ENCODE data around the gene SCAANT1. TPM values are rescaled to one million over a fixed set of nuclear protein-coding genes. Genes with fewer than 3 reads are reported as not detected.

SCAANT1 gene
- total RNA-seq, 4 donors from 2014 or later = not detected

DNA sequence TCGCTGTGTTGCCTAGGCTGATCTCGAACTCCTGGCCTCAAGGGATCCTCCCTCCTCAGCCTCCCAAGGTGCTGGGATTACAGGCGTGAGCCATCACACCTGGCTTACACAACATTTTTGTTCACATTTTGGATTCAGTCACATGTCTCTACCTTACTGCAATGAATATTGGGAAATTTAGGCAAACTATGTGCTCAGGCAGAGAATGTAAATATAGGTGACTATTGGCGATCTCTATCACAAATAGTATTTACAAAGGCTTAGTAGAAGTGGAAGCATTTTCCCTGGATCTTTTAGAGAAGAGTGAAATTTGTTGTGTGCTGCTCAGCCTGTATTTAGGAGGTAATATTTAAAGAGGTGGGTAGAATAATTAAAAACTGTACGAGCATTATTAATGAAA is 20.7 kb downstream of the SCAANT1 start:
- DNase-seq = no peak
- no peak overlapping the region for H3K27ac ChIP-seq
- WGBS, 2 donors (ENCODE audit: low coverage in 1 of 2) = 90 to 100% methylated on average over 2 to 5 of the region's 5 CpGs
- H3K27me3 ChIP-seq = no peaks in the 10 kb centered on the region
- no peaks in the 10 kb centered on the region for H3K9me3 ChIP-seq
- H3K4me1 ChIP-seq = peaks cover 0 to 21% (median 2%) of the 10 kb centered on the region in 4 donors
- intact Hi-C loops (cut with DNase I; ENCODE audit: low total_unique reads) (loop anchor here (5.0 kb wide), 1 partner anchor 231 kb away; no protein-coding TSS in a partner anchor), in situ Hi-C loops (cut with MboI; ENCODE audit: low pct_ligation_motif_present in 1 of 4, low pct_unique_long_range_greater_than_20kb in 1 of 4, low sequenced_read_pairs in 3 of 4) (no loop called here)
- no peak overlapping the region for H3K4me3 ChIP-seq
- no peaks in the 10 kb centered on the region for H3K36me3 ChIP-seq
- TF ChIP-seq, protein P1, sequence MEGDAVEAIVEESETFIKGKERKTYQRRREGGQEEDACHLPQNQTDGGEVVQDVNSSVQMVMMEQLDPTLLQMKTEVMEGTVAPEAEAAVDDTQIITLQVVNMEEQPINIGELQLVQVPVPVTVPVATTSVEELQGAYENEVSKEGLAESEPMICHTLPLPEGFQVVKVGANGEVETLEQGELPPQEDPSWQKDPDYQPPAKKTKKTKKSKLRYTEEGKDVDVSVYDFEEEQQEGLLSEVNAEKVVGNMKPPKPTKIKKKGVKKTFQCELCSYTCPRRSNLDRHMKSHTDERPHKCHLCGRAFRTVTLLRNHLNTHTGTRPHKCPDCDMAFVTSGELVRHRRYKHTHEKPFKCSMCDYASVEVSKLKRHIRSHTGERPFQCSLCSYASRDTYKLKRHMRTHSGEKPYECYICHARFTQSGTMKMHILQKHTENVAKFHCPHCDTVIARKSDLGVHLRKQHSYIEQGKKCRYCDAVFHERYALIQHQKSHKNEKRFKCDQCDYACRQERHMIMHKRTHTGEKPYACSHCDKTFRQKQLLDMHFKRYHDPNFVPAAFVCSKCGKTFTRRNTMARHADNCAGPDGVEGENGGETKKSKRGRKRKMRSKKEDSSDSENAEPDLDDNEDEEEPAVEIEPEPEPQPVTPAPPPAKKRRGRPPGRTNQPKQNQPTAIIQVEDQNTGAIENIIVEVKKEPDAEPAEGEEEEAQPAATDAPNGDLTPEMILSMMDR (IDR thresholded peaks at IDR 0.05) = no peak
- TF ChIP-seq POLR2A (IDR thresholded peaks at IDR 0.05) (no peak), POLR2AphosphoS5 (IDR thresholded peaks at IDR 0.05) (no peak)

DNA sequence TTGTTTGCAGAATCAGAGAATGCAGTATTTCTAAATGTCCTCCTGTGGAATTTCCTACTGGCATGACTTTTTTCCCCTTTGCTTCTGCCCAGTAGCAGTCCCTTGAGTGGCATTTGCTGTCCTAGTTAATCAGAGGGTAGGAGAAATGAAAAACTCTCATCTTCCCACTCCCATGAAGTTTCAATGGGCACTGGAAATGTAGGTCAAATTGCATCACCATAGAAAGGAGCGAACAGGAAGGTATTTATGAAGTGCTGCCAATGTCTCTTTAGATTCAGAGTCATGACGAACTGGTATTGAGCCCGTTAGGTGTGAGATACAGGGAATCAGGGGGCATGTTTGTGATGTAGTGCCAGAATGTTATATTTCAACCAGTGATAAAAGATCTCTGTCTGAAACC is 25.3 kb downstream of the SCAANT1 start:
- in situ Hi-C loops (cut with MboI; ENCODE audit: low pct_ligation_motif_present in 1 of 4, low pct_unique_long_range_greater_than_20kb in 1 of 4, low sequenced_read_pairs in 3 of 4) = no loop called here
- intact Hi-C loops (cut with DNase I; ENCODE audit: low total_unique reads) = no loop called here
- no peak for DNase-seq
- H3K4me3 ChIP-seq = no peak overlapping the region
- 54 to 76% methylated on average over 2 to 3 of the region's 3 CpGs for WGBS, 2 donors (ENCODE audit: low coverage in 1 of 2)
- H3K27ac ChIP-seq = no peak overlapping the region
- H3K36me3 ChIP-seq = no peaks in the 10 kb centered on the region
- TF ChIP-seq POLR2AphosphoS5 (IDR thresholded peaks at IDR 0.05) (no peak), POLR2A (IDR thresholded peaks at IDR 0.05) (no peak), EP300 (IDR thresholded peaks at IDR 0.05; ENCODE audit: low read depth) (no peak)
- TF ChIP-seq, protein P1 (IDR thresholded peaks at IDR 0.05) = no peak
- H3K4me1 ChIP-seq = peaks cover 0 to 5% (median 0%) of the 10 kb centered on the region in 4 donors
- no peaks in the 10 kb centered on the region for H3K27me3 ChIP-seq
- no peaks in the 10 kb centered on the region for H3K9me3 ChIP-seq

DNA sequence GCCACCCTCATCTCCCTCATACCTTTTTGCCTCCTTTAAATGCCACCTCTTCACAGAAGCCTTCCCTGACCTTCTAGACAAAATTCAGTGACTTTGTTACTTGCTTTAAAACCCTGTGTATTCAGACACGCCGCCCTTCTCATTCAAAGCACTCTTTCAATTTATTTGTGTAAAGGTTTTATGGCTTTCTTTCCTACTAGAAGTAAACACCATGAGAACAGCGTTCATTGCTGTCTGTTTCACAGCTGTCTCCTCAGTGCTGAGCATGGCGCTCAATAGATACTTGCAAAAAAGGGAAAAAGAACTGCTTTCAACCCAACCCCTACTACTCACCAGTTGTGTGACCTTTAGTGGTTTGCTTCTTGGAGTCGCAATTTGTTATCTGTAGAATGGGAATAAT is 31.5 kb downstream of the SCAANT1 start:
- no peaks in the 10 kb centered on the region for H3K27me3 ChIP-seq
- TF ChIP-seq, protein P1 (IDR thresholded peaks at IDR 0.05) = no peak
- TF ChIP-seq POLR2AphosphoS5 (IDR thresholded peaks at IDR 0.05) = no peak
- intact Hi-C loops (cut with DNase I; ENCODE audit: low total_unique reads) (no loop called here), in situ Hi-C loops (cut with MboI; ENCODE audit: low pct_ligation_motif_present in 1 of 4, low pct_unique_long_range_greater_than_20kb in 1 of 4, low sequenced_read_pairs in 3 of 4) (no loop called here)
- 51 to 52% methylated on average over 5 of the region's 5 CpGs for WGBS, 2 donors (ENCODE audit: low coverage in 1 of 2)
- no peak overlapping the region for H3K4me3 ChIP-seq
- no peaks in the 10 kb centered on the region for H3K9me3 ChIP-seq
- peak overlapping the region in 1 of 4 donors; percentile 13 for H3K27ac ChIP-seq
- H3K36me3 ChIP-seq = no peaks in the 10 kb centered on the region
- no peak for DNase-seq
- H3K4me1 ChIP-seq = peaks cover 3 to 43% (median 31%) of the 10 kb centered on the region in 4 donors

DNA sequence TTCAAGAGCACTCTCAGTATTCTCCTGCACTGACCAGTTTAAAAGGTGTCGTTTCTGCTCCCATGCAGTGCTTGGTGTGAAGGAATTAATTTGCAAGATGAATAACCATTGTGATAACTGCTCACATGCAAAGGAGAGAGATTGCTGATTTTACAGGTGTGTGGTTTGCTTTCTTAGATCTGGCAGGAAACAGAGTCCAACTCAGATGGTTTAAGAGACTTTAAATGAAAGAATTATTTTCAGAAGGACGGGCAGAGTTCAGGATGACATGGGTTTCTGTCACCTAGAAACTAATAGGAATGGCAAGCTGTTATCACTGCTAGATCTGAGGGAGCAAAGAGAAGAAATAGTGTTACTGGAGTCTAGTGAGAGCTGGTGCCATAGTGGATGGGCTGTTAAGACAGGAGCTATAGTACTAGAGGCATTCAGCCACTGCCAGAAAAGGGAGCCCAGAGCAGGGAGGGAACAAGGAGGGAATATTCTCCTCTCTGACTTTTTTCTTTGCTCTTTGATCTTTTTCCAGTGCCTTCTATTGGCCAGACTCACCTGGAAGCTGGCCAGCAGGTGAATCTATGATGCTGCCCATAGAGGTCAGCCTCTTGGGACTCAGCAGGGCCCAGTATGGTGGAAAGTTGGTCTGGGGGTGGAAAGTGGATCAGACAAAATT is 33.7 kb downstream of the SCAANT1 start:
- H3K36me3 ChIP-seq = no peaks in the 10 kb centered on the region
- H3K9me3 ChIP-seq = no peaks in the 10 kb centered on the region
- no peak for DNase-seq
- peaks cover 7 to 49% (median 33%) of the 10 kb centered on the region in 4 donors for H3K4me1 ChIP-seq
- H3K4me3 ChIP-seq = no peak overlapping the region
- in situ Hi-C loops (cut with MboI; ENCODE audit: low pct_ligation_motif_present in 1 of 4, low pct_unique_long_range_greater_than_20kb in 1 of 4, low sequenced_read_pairs in 3 of 4) (no loop called here), intact Hi-C loops (cut with DNase I; ENCODE audit: low total_unique reads) (no loop called here)
- H3K27ac ChIP-seq = no peak overlapping the region
- 40 to 65% methylated on average over 2 of the region's 2 CpGs for WGBS, 2 donors (ENCODE audit: low coverage in 1 of 2)
- TF ChIP-seq POLR2AphosphoS5 (IDR thresholded peaks at IDR 0.05) = no peak
- TF ChIP-seq EP300 (IDR thresholded peaks at IDR 0.05; ENCODE audit: low read depth) = no peak
- TF ChIP-seq, protein P1 (IDR thresholded peaks at IDR 0.05) = no peak
- TF ChIP-seq POLR2A (IDR thresholded peaks at IDR 0.05) = no peak
- no peaks in the 10 kb centered on the region for H3K27me3 ChIP-seq
